SK-N-MC (cell line): Measurements from ENCODE around the gene LTBP4.

Experiments used
- EZH2 ChIP-seq: fragments of 200-600 bp; sonication (generic); IDR thresholded peaks from one replicate; pipeline ENCODE4 v1.6.1; 2017; ENCODE audit warnings: antibody characterized with exemption
- FOXP2 ChIP-seq: optimal IDR thresholded peaks from 2 replicates; pipeline ENCODE3; 2011; ENCODE audit warnings: mild to moderate bottlenecking, moderate library complexity; ENCODE audit not compliant: insufficient read depth; ENCODE audit errors: extremely low read length, control extremely low read depth

DNA sequence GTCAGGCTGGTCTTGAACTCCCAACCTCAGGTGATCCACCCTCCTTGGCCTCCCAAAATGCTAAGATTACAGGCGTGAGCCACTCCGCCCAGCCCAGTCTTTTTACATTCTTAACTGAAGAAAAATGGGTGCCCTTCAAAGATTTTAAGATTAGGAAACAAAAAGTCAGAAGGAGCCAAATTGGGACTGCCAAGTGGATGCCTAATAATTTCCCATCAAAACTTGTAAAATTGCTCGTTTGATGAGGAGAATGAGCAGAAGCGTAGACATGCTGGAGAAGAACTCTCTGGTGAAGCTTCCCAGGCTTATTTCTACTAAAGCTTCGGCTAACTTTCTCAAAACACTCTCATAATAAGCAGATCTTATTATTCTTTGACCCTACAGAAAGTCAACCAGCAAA is 57.9 kb downstream of the LTBP4 start:
- TF ChIP-seq EZH2: no peak
- TF ChIP-seq FOXP2: no peak
